Neural cell (in vitro differentiated cells): ENCODE measurements around the gene P2RX2. TPM values are rescaled to one million over a fixed set of nuclear protein-coding genes. Genes with fewer than 3 reads are reported as not detected.

Experiments
- H2AFZ ChIP-seq: fragments of 200-600, 300-800 bp; sonication (generic), shearing (Covaris generic); 2 replicates; pipeline ENCODE4 v1.6.0; 2014; ENCODE audit warnings: low read depth, mild to moderate bottlenecking, antibody characterized with exemption, low read length, moderate library complexity
- H3F3A ChIP-seq: fragments of 200-600 bp; shearing (Covaris generic); 2 replicates; pipeline ENCODE4 v1.6.1; 2016; ENCODE audit warnings: mild to moderate bottlenecking, moderate library complexity, mixed read lengths, antibody characterized with exemption, low read length; ENCODE audit not compliant: insufficient read depth, poor library complexity, severe bottlenecking
- H3K27ac ChIP-seq: fragments of 200-600, 300-800 bp; sonication (generic), shearing (Covaris generic); 2 replicates; pipeline ENCODE4 v1.5.1; 2014; ENCODE audit warnings: mild to moderate bottlenecking, low read length, moderate library complexity
- H3K27me3 ChIP-seq: fragments of 300-800, 200-600 bp; sonication (generic), shearing (Covaris generic); 2 replicates; pipeline ENCODE4 v1.6.0; 2014; ENCODE audit warnings: mild to moderate bottlenecking, low read depth, low read length, moderate library complexity; ENCODE audit not compliant: insufficient read depth
- H3K36me3 ChIP-seq: fragments of 300-800, 200-600 bp; sonication (generic), shearing (Covaris generic); 2 replicates; pipeline ENCODE4 v1.5.1; 2014; ENCODE audit warnings: mild to moderate bottlenecking, antibody characterized with exemption, low read length, moderate library complexity; ENCODE audit not compliant: insufficient read depth
- H3K4me2 ChIP-seq: fragments of 300-800, 200-600 bp; sonication (generic), shearing (Covaris generic); 2 replicates; pipeline ENCODE4 v1.6.0; 2014; ENCODE audit warnings: mild to moderate bottlenecking, low read length
- H3K4me3 ChIP-seq: fragments of 300-800, 200-600 bp; sonication (generic), shearing (Covaris generic); 2 replicates; pipeline ENCODE4 v1.5.1; 2014; ENCODE audit warnings: mild to moderate bottlenecking, low read length, moderate library complexity
- H3K79me2 ChIP-seq: fragments of 200-600 bp; shearing (Covaris generic); replicated peaks from 2 replicates; pipeline ENCODE4 v1.6.0; 2014; ENCODE audit warnings: mild to moderate bottlenecking, low read length, moderate library complexity; ENCODE audit not compliant: insufficient read depth
- H3K9ac ChIP-seq: fragments of 300-800, 200-600 bp; sonication (generic), shearing (Covaris generic); 2 replicates; pipeline ENCODE4 v1.6.1; 2016; ENCODE audit warnings: mild to moderate bottlenecking, low read length, mixed read lengths
- H3K9me2 ChIP-seq: fragments of 200-600 bp; shearing (Covaris generic); 2 replicates; pipeline ENCODE4 v1.6.1; 2016; ENCODE audit warnings: mild to moderate bottlenecking, low read length, mixed read lengths; ENCODE audit not compliant: insufficient read depth
- H3K9me3 ChIP-seq: fragments of 200-600, 300-800 bp; sonication (generic), shearing (Covaris generic); 2 replicates; pipeline ENCODE4 v1.6.1; 2016; ENCODE audit warnings: mild to moderate bottlenecking, mixed run types, low read length, moderate library complexity, mixed read lengths
- H4K20me1 ChIP-seq: fragments of 200-600 bp; shearing (Covaris generic); 2 replicates; pipeline ENCODE4 v1.6.1; 2016; ENCODE audit warnings: mild to moderate bottlenecking, mixed run types; ENCODE audit not compliant: insufficient read depth
- CTCF ChIP-seq: fragments of 450-650 bp; IDR thresholded peaks from 2 replicates; pipeline ENCODE4 v1.5.1; 2014; ENCODE audit warnings: antibody characterized with exemption, mild to moderate bottlenecking, moderate library complexity; ENCODE audit not compliant: poor library complexity, severe bottlenecking
- EP300 ChIP-seq: fragments of 450-650 bp; conservative IDR thresholded peaks from 2 replicates; pipeline ENCODE4 v1.6.1; 2014; ENCODE audit warnings: antibody characterized with exemption, mild to moderate bottlenecking, moderate library complexity; ENCODE audit not compliant: poor library complexity, severe bottlenecking
- EZH2 ChIP-seq: fragments of 200-600, 300-800 bp; shearing (Covaris generic), sonication (generic); IDR thresholded peaks from 2 replicates; pipeline ENCODE4 v1.6.1; 2014; ENCODE audit warnings: antibody characterized with exemption, low read length, borderline replicate concordance, mild to moderate bottlenecking; ENCODE audit not compliant: insufficient read depth, poor library complexity, severe bottlenecking
- MXI1 ChIP-seq: fragments of 450-650 bp; conservative IDR thresholded peaks from 2 replicates; pipeline ENCODE4 v1.6.1; 2014; ENCODE audit warnings: antibody characterized with exemption, mild to moderate bottlenecking; ENCODE audit not compliant: poor library complexity, severe bottlenecking
- POLR2AphosphoS5 ChIP-seq: IDR thresholded peaks from 2 replicates; pipeline ENCODE4 v1.6.1; 2012
- RAD21 ChIP-seq: fragments of 450-650 bp; conservative IDR thresholded peaks from 2 replicates; pipeline ENCODE4 v1.6.1; 2014; ENCODE audit warnings: antibody characterized with exemption, mild to moderate bottlenecking, moderate library complexity
- REST ChIP-seq: IDR thresholded peaks from 2 replicates; pipeline ENCODE4 v1.6.1; 2012; ENCODE audit warnings: borderline replicate concordance
- SMC3 ChIP-seq: fragments of 450-650 bp; conservative IDR thresholded peaks from 2 replicates; pipeline ENCODE4 v1.6.1; 2014; ENCODE audit warnings: antibody characterized with exemption, mild to moderate bottlenecking, moderate library complexity; ENCODE audit not compliant: poor library complexity
- TAF1 ChIP-seq: IDR thresholded peaks from 2 replicates; pipeline ENCODE4 v1.6.1; 2012; ENCODE audit warnings: low read depth
- polyA plus RNA-seq: library from polyadenylated mRNA; depleted of rRNA; stranded (reverse); fragments of >200 nt; gene quantifications from 2 replicates; pipeline ENCODE4 v1.2.3, GENCODE V29; 2014

The P2RX2 gene
- polyA plus RNA-seq, 1 donor from 2014 or later, result not detected

- Histone ChIP-seq H3K4me3 (no peak overlapping the region), H2AFZ (no peak overlapping the region), H3K9me2 (no peaks in the 10 kb centered on the region), H3K79me2 (no peaks in the 10 kb centered on the region), H3K27ac (no peak overlapping the region), H3K36me3 (no peaks in the 10 kb centered on the region), H4K20me1 (no peaks in the 10 kb centered on the region), H3K9ac (no peak overlapping the region), H3K9me3 (peaks cover 12% of the 10 kb centered on the region), H3F3A (no peaks in the 10 kb centered on the region), H3K27me3 (peaks cover 36% of the 10 kb centered on the region), H3K4me2 (no peak overlapping the region)
- no peak for TF ChIP-seq EZH2
- TF ChIP-seq CTCF, result no peak
- TF ChIP-seq REST, result no peak
- TF ChIP-seq SMC3, result no peak
- TF ChIP-seq RAD21, result no peak
- TF ChIP-seq TAF1, result no peak
- no peak for TF ChIP-seq POLR2AphosphoS5
- TF ChIP-seq MXI1, result no peak
- no peak for TF ChIP-seq EP300
Measured at GRCh38 chr12:132615579-132616038, 3.0 kb upstream of the P2RX2 start.

- Histone ChIP-seq H3K9ac (no peak overlapping the region), H3K27me3 (peaks cover 36% of the 10 kb centered on the region), H3K4me3 (no peak overlapping the region)
Measured at GRCh38 chr12:132617135-132617701, 1.4 kb upstream of the P2RX2 start.

More at GRCh38 chr12:132617135-132617701, 1.4 kb upstream of the P2RX2 start:
- H3K9me2 ChIP-seq, result no peaks in the 10 kb centered on the region
- TF ChIP-seq CTCF (no peak), MXI1 (no peak), EP300 (no peak), SMC3 (no peak), POLR2AphosphoS5 (no peak), REST (no peak), EZH2 (no peak), RAD21 (no peak), TAF1 (no peak)
- H3F3A ChIP-seq, result no peaks in the 10 kb centered on the region
- no peak overlapping the region for H2AFZ ChIP-seq
- no peak overlapping the region for H3K27ac ChIP-seq
- H3K36me3 ChIP-seq, result no peaks in the 10 kb centered on the region
- no peak overlapping the region for H3K4me2 ChIP-seq
- no peaks in the 10 kb centered on the region for H3K79me2 ChIP-seq
- H3K9me3 ChIP-seq, result peaks cover 12% of the 10 kb centered on the region
- no peaks in the 10 kb centered on the region for H4K20me1 ChIP-seq
